Liver (tissue), 9 donors: ENCODE results near the gene TM7SF2. TPM values are rescaled to one million over a fixed set of nuclear protein-coding genes. Genes with fewer than 3 reads are reported as not detected.
A peak's percentile ranks its signal among the peaks of the same experiment; 100 is the strongest.

Experiments used
- DNase-seq: peaks from one replicate; pipeline ENCODE4 v3.0.0-alpha.2; 2017; ENCODE audit warnings: low spot score
- H3K27ac ChIP-seq, 2 donors: one replicate each; pipeline ENCODE4 v1.7.0; 2013; ENCODE audit warnings: inconsistent platforms in 2 of 2, low read length in 2 of 2, control low read depth in 1 of 2, low read depth in 1 of 2, mild to moderate bottlenecking in 1 of 2
- H3K27me3 ChIP-seq, 4 donors: one replicate each; pipeline versions ENCODE4 v1.6.1 to v1.7.0; 2013; ENCODE audit warnings: low read length in 3 of 4, inconsistent platforms in 1 of 4, mild to moderate bottlenecking in 1 of 4, moderate library complexity in 1 of 4; ENCODE audit not compliant: control insufficient read depth in 4 of 4, insufficient read depth in 4 of 4
- H3K36me3 ChIP-seq, 4 donors: one replicate each; pipeline versions ENCODE4 v1.6.1 to v1.7.0; 2013; ENCODE audit warnings: low read length in 3 of 4, mild to moderate bottlenecking in 3 of 4, low read depth in 1 of 4, moderate library complexity in 1 of 4; ENCODE audit not compliant: control insufficient read depth in 4 of 4, insufficient read depth in 3 of 4
- H3K4me1 ChIP-seq, 4 donors: one replicate each; pipeline versions ENCODE4 v1.6.1 to v1.7.0; 2013; ENCODE audit warnings: low read length in 3 of 4, mild to moderate bottlenecking in 3 of 4, moderate library complexity in 1 of 4; ENCODE audit not compliant: control insufficient read depth in 4 of 4, insufficient read depth in 4 of 4
- H3K4me3 ChIP-seq, 3 donors: one replicate each; pipeline versions ENCODE4 v1.6.1 to v1.7.0; 2013; ENCODE audit warnings: low read length in 3 of 3, control low read depth in 1 of 3, low read depth in 1 of 3, mild to moderate bottlenecking in 1 of 3
- H3K9ac ChIP-seq, 2 donors: one replicate each; pipeline ENCODE4 v1.7.0; 2013; ENCODE audit warnings: low read length in 2 of 2, mild to moderate bottlenecking in 2 of 2, moderate library complexity in 2 of 2, control low read depth in 1 of 2, low read depth in 1 of 2
- H3K9me3 ChIP-seq, 4 donors: one replicate each; pipeline versions ENCODE4 v1.6.1 to v1.7.0; 2013; ENCODE audit warnings: low read length in 3 of 4; ENCODE audit not compliant: control insufficient read depth in 4 of 4
- ATF3 ChIP-seq: IDR thresholded peaks from 2 replicates; pipeline ENCODE4 v1.6.1; 2016; ENCODE audit warnings: antibody characterized with exemption
- CTCF ChIP-seq: fragments of 150-350 bp; IDR thresholded peaks from 2 replicates; pipeline ENCODE4 v1.5.1; 2017; ENCODE audit warnings: improper control_type of control experiment, low read depth, low read length; ENCODE audit not compliant: missing input control
- EGR1 ChIP-seq, 2 donors: IDR thresholded peaks; 2 replicates each; pipeline ENCODE4 v1.6.1; 2016 to 2018; ENCODE audit warnings: antibody characterized with exemption in 2 of 2, low read depth in 2 of 2
- FOXA1 ChIP-seq: IDR thresholded peaks from 2 replicates; pipeline ENCODE4 v1.6.1; 2016; ENCODE audit warnings: antibody characterized with exemption
- FOXA2 ChIP-seq: IDR thresholded peaks from 2 replicates; pipeline ENCODE4 v1.6.1; 2016; ENCODE audit warnings: antibody characterized with exemption
- GABPA ChIP-seq, 2 donors: IDR thresholded peaks in 1 of 2; conservative IDR thresholded peaks in 1 of 2; 2 replicates each; pipeline ENCODE4 v1.6.1; 2016; ENCODE audit warnings: antibody characterized with exemption in 2 of 2, mild to moderate bottlenecking in 1 of 2, moderate library complexity in 1 of 2
- HNF4A ChIP-seq, 2 donors: conservative IDR thresholded peaks; 2 replicates each; pipeline ENCODE4 v1.6.1; 2016; ENCODE audit warnings: antibody characterized with exemption in 2 of 2, mild to moderate bottlenecking in 2 of 2
- HNF4G ChIP-seq: IDR thresholded peaks from 2 replicates; pipeline ENCODE4 v1.6.1; 2016; ENCODE audit warnings: antibody characterized with exemption
- JUND ChIP-seq, 2 donors: IDR thresholded peaks; 2 replicates each; pipeline ENCODE4 v1.6.1; 2016; ENCODE audit warnings: antibody characterized with exemption in 2 of 2
- MAX ChIP-seq: IDR thresholded peaks from 2 replicates; pipeline ENCODE4 v1.6.1; 2016; ENCODE audit warnings: antibody characterized with exemption
- NR2F2 ChIP-seq: IDR thresholded peaks from 2 replicates; pipeline ENCODE4 v1.6.1; 2016; ENCODE audit warnings: antibody characterized with exemption
- RAD21 ChIP-seq, 2 donors: IDR thresholded peaks; 2 replicates each; pipeline ENCODE4 v1.6.1; 2016; ENCODE audit warnings: antibody characterized with exemption in 2 of 2, mild to moderate bottlenecking in 2 of 2
- REST ChIP-seq: IDR thresholded peaks from 2 replicates; pipeline ENCODE4 v1.6.1; 2016; ENCODE audit warnings: antibody characterized with exemption, mild to moderate bottlenecking
- RXRA ChIP-seq, 2 donors: IDR thresholded peaks; 2 replicates each; pipeline ENCODE4 v1.6.1; 2017 to 2018; ENCODE audit warnings: antibody characterized with exemption in 2 of 2, mild to moderate bottlenecking in 1 of 2
- SP1 ChIP-seq: IDR thresholded peaks from 2 replicates; pipeline ENCODE4 v1.6.1; 2018; ENCODE audit warnings: antibody characterized with exemption, mild to moderate bottlenecking
- TAF1 ChIP-seq: conservative IDR thresholded peaks from 2 replicates; pipeline ENCODE4 v1.6.1; 2016; ENCODE audit warnings: antibody characterized with exemption, mild to moderate bottlenecking
- YY1 ChIP-seq: IDR thresholded peaks from 2 replicates; pipeline ENCODE4 v1.6.1; 2016; ENCODE audit warnings: antibody characterized with exemption, mild to moderate bottlenecking
- ZBTB33 ChIP-seq: IDR thresholded peaks from 2 replicates; pipeline ENCODE4 v1.6.1; 2016; ENCODE audit warnings: antibody characterized with exemption
- WGBS: extraction: QIAGEN DNeasy Blood & Tissue Kit; methylation state at CpG from one replicate; pipeline ENCODE4 v1.1.7; 2013; 5-methylcytosine and 5-hydroxymethylcytosine counted together
- polyA plus RNA-seq, 2 donors: library from polyadenylated mRNA; stranded (reverse) in 1 of 2; unstranded in 1 of 2; fragments of 200-250 nt in 1 of 2; fragments of >200 nt in 1 of 2; fragmentation: Nextera tagmentation in 1 of 2; extraction: Ambion mirVana in 1 of 2; gene quantifications; one replicate each; pipeline versions ENCODE4 v1.2.1 to v1.2.3, GENCODE V29; 2013 to 2015
- total RNA-seq, 2 donors: library from RNA; depleted of rRNA; stranded (reverse); fragments of >200 nt; gene quantifications; one replicate each; pipeline ENCODE4 v1.2.3, GENCODE V29; 2014
- donor health status: healthy.
- donor health status: healthy.
- donor health status: healthy.
- donor health status: healthy.
- donor health status: healthy.

The TM7SF2 gene
- total and polyA plus RNA-seq, 4 donors = 39.0 to 337 (median 89.1) TPM

- no peaks in the 10 kb centered on the region for H3K27me3 ChIP-seq
- peaks cover 20 to 74% (median 57%) of the 10 kb centered on the region in 4 donors for H3K4me1 ChIP-seq
- H3K36me3 ChIP-seq = peaks cover 9 to 19% (median 17%) of the 10 kb centered on the region in 4 donors
- TF ChIP-seq REST (peak; percentile 16), SP1 (peak; percentile 75), RAD21 (IDR thresholded peaks at IDR 0.05) (peak; percentile 95 to 98), NR2F2 (no peak), TAF1 (no peak), CTCF (peak; percentile 96), EGR1 (IDR thresholded peaks at IDR 0.05; ENCODE audit: low read depth in 2 of 2) (peak; percentile 93 to 96), ATF3 (peak; percentile 96), FOXA2 (peak; percentile 48), RXRA (IDR thresholded peaks at IDR 0.05) (peak; percentile 35 to 52), JUND (IDR thresholded peaks at IDR 0.05) (peak in 1 of 2 donors; percentile 64), HNF4A (conservative IDR thresholded peaks at IDR 0.05) (peak in 1 of 2 donors; percentile 11), HNF4G (no peak), MAX (peak; percentile 87), GABPA (IDR thresholded peaks at IDR 0.05 in 1 of 2, conservative IDR thresholded peaks at IDR 0.05 in 1 of 2) (peak; percentile 97 to 99), YY1 (peak; percentile 80), ZBTB33 (peak; percentile 90), FOXA1 (peak; percentile 16)
- peak within 1 kb of the TSS; percentile 89 to 90 for H3K27ac ChIP-seq
- peak within 1 kb of the TSS; percentile 81 to 95 (median 90) for H3K4me3 ChIP-seq
- DNase-seq = peak; percentile 99
- no peaks in the 10 kb centered on the region for H3K9me3 ChIP-seq
- under 1% methylated on average over 89 of the region's 89 CpGs for WGBS
- peak within 1 kb of the TSS; percentile 47 to 82 for H3K9ac ChIP-seq
Measured at GRCh38 chr11:65117206-65118096, 5.8 kb downstream of the TM7SF2 start, which contains the start of gene ZNHIT2. ZNHIT2 (minus strand) TSS chr11:65117701; CDS start chr11:65117653, 48 bp downstream.
